HepG2 (cell line): ENCODE data around the gene C1orf146. TPM values are rescaled to one million over a fixed set of nuclear protein-coding genes. Genes with fewer than 3 reads are reported as not detected.

Source experiments
- ATAC-seq: fragments of 200-7000 bp; cut with Tn5 transposase; 3 replicates; pipeline ENCODE4 v1.9.1; 2020; ENCODE audit warnings: mild to moderate bottlenecking, moderate library complexity
- BruUV-seq: library from RNA; stranded (reverse); fragments of 400-500 nt; replicated peaks from 2 replicates; lab custom pipeline; 2021; lab: Mats Ljungman, UMichigan
- CTCF ChIA-PET: fragments of 300-600 bp; formaldehyde crosslinking; extraction: SDS; loops from one replicate; lab custom pipeline; 2021; ENCODE audit warnings: low total read pairs, inconsistent platforms, low intra/inter-chr PET ratio; lab: Yijun Ruan, JAX
- POLR2A ChIA-PET: fragments of 350-600 bp; sonication (Branson Sonifier 250); formaldehyde crosslinking; loops from one replicate; lab custom pipeline; 2020; ENCODE audit warnings: antibody characterized with exemption, inconsistent platforms; lab: Yijun Ruan, JAX
- DNase-seq: peaks from one replicate; pipeline ENCODE4 v3.0.0-alpha.2; 2015; ENCODE audit warnings: low spot score
- FAIRE-seq: peaks from 3 replicates; lab custom pipeline; 2011; peaks lifted over from hg19 to GRCh38; lab: Jason Lieb, UNC
- H2AFZ ChIP-seq: one replicate; pipeline ENCODE4 v1.6.1; 2011; ENCODE audit warnings: low read length, inconsistent platforms
- H3K27ac ChIP-seq: fragments of 300-600 bp; 3 replicates; pipeline ENCODE4 v1.8.0; 2011; ENCODE audit warnings: mixed run types, mild to moderate bottlenecking, mixed read lengths, low read length, inconsistent platforms; ENCODE audit not compliant: insufficient read depth; ENCODE audit errors: extremely low read length
- H3K27me3 ChIP-seq, 2 experiments: fragments of 200-600 bp in 1 of 2; 2 replicates in 1 of 2; 3 replicates in 1 of 2; pipeline versions ENCODE4 v1.6.0 to v1.8.0; 2011; ENCODE audit warnings: low read length in 2 of 2, mild to moderate bottlenecking in 2 of 2, moderate library complexity in 2 of 2, inconsistent platforms in 1 of 2; ENCODE audit not compliant: insufficient read depth in 2 of 2, control insufficient read depth in 1 of 2
- H3K36me3 ChIP-seq, 2 experiments: fragments of 200-600 bp in 1 of 2; replicated peaks in 1 of 2; 2 replicates in 1 of 2; 3 replicates in 1 of 2; pipeline versions ENCODE4 v1.5.1 to v1.8.0; 2011; ENCODE audit warnings: low read length in 2 of 2, inconsistent platforms in 1 of 2; ENCODE audit not compliant: insufficient read depth in 2 of 2, control insufficient read depth in 1 of 2
- H3K4me1 ChIP-seq: 2 replicates; pipeline ENCODE4 v1.5.1; 2012; ENCODE audit warnings: low read length, inconsistent platforms; ENCODE audit not compliant: insufficient read depth
- H3K4me2 ChIP-seq: 2 replicates; pipeline ENCODE4 v1.6.0; 2011; ENCODE audit warnings: low read depth, low read length, inconsistent platforms
- H3K4me3 ChIP-seq, 3 experiments: fragments of 200-600 bp in 1 of 3; sonication (generic), shearing (Covaris generic) in 1 of 3; replicated peaks in 1 of 3; 2 replicates each; pipeline ENCODE4 v1.5.1; 2011 to 2016; ENCODE audit warnings: low read length in 3 of 3, inconsistent platforms in 2 of 3, low read depth in 2 of 3, mild to moderate bottlenecking in 2 of 3, control low read depth in 1 of 3, mixed read lengths in 1 of 3; ENCODE audit not compliant: insufficient read depth in 1 of 3
- H3K79me2 ChIP-seq: one replicate; pipeline ENCODE4 v1.6.1; 2011; ENCODE audit warnings: low read length, inconsistent platforms; ENCODE audit not compliant: insufficient read depth
- H3K9ac ChIP-seq: 2 replicates; pipeline ENCODE4 v1.6.0; 2011; ENCODE audit warnings: mild to moderate bottlenecking, low read depth, low read length, inconsistent platforms; ENCODE audit not compliant: insufficient read depth
- H3K9me3 ChIP-seq: 2 replicates; pipeline ENCODE4 v1.5.1; 2012; ENCODE audit warnings: mild to moderate bottlenecking, low read length
- H4K20me1 ChIP-seq: 2 replicates; pipeline ENCODE4 v1.6.0; 2011; ENCODE audit warnings: inconsistent platforms, mild to moderate bottlenecking, low read length, moderate library complexity; ENCODE audit not compliant: insufficient read depth
- JDP2 ChIP-seq: sonication (generic); formaldehyde crosslinking; IDR thresholded peaks from 2 replicates; pipeline ENCODE4 v1.8.1; 2022; ENCODE audit warnings: missing genetic modification reagents, borderline replicate concordance
- PTBP1 ChIP-seq: fragments of 200-400 bp; formaldehyde crosslinking; IDR thresholded peaks from 2 replicates; pipeline ENCODE4 v1.6.1; 2018; ENCODE audit warnings: low read length, low read depth; ENCODE audit not compliant: poor library complexity, severe bottlenecking
- SMC3 ChIP-seq: IDR thresholded peaks from 2 replicates; pipeline ENCODE4 v1.6.1; 2011; ENCODE audit warnings: low read length, improper control_type of control experiment
- ZBTB21 ChIP-seq: sonication (generic); formaldehyde crosslinking; IDR thresholded peaks from 2 replicates; pipeline ENCODE4 v1.4.0; 2020; ENCODE audit warnings: missing genetic modification reagents
- ZNF30 ChIP-seq: sonication (generic); formaldehyde crosslinking; IDR thresholded peaks from 2 replicates; pipeline ENCODE4 v1.5.0; 2020; ENCODE audit warnings: mild to moderate bottlenecking, missing genetic modification reagents
- ZNF557 ChIP-seq: sonication (generic); formaldehyde crosslinking; IDR thresholded peaks from 2 replicates; pipeline ENCODE4 v1.4.0; 2020; ENCODE audit warnings: missing genetic modification reagents
- ZNF761 ChIP-seq: sonication (generic); formaldehyde crosslinking; conservative IDR thresholded peaks from 2 replicates; pipeline ENCODE4 v1.4.0; 2020; ENCODE audit warnings: mild to moderate bottlenecking, missing genetic modification reagents
- WGBS: methylation state at CpG from one replicate; pipeline ENCODE4 v1.1.6; 2017; ENCODE audit warnings: low lambda C conversion rate; 5-methylcytosine and 5-hydroxymethylcytosine counted together
- in situ Hi-C: cut with HindIII; loops from 2 replicates; pipeline ENCODE4 v1.10.0; 2017; ENCODE audit warnings: low pct_unique_long_range_greater_than_20kb; ENCODE audit not compliant: extremely low pct_ligation_motif_present
- intact Hi-C: fragments of 100-400 bp; cut with micrococcal nuclease; formaldehyde crosslinking; loops from one replicate; pipeline ENCODE4 v1.10.0; 2022; ENCODE audit not compliant: unreplicated experiment
- polyA plus RNA-seq, 8 experiments: library from polyadenylated mRNA; depleted of rRNA in 3 of 8; stranded (reverse) in 7 of 8; unstranded in 1 of 8; fragments of >200 nt; fragmentation: Illumina TruSeq in 4 of 8; extraction: Trizol in 4 of 8; gene quantifications; 2 replicates each; pipeline versions ENCODE4 v1.2.1 to v1.2.3, GENCODE V29; 2011 to 2016; ENCODE audit warnings: low read depth in 4 of 8, missing spikeins in 1 of 8, mixed read lengths in 1 of 8; ENCODE audit not compliant: insufficient read depth in 1 of 8
- total RNA-seq, 5 experiments: library from RNA; depleted of rRNA; stranded (reverse); fragments of >200 nt; fragmentation: Illumina TruSeq; extraction: Trizol; gene quantifications; 2 replicates each; pipeline ENCODE4 v1.2.3, GENCODE V29; 2016; ENCODE audit warnings: low read depth in 1 of 5
- TF ChIP-seq, protein P1 (sequence below): sonication (generic); formaldehyde crosslinking; IDR thresholded peaks from 2 replicates; pipeline ENCODE4 v1.5.1; 2020; ENCODE audit warnings: missing genetic modification reagents, mild to moderate bottlenecking, borderline replicate concordance
- TF ChIP-seq, protein P2 (sequence below): sonication (generic); formaldehyde crosslinking; IDR thresholded peaks from 2 replicates; pipeline ENCODE4 v1.4.0; 2020; ENCODE audit warnings: low read depth, missing genetic modification reagents

The C1orf146 gene
- total and polyA plus RNA-seq, 2 of the 13 experiments (the other 11 are each of a cell fraction or from before 2014, with no cell fraction given): not detected

DNA sequence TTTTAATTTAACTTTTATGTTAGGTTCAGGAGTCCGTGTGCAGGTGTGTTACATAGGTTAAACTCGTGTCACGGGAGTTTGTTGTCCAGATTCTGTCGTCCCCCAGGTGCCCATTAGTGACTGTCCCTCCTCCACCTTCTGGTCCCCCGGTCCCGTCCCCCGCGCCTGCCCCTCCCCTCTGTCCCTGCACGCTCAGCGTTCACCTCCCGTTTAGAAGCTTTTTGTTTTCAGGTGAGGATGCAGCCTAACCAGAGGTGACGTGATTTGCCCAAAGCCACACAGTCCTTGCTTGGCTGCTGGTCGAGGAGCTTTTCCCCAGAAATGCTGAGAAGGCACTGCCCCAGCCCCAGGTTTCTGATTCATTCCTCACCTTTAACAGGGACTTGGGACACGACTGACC lies 844 bp downstream of the C1orf146 start:
- BruUV-seq: no TSS peak
- peaks cover 0 to 1% of the 10 kb centered on the region in 2 experiments; a peak in 1 of 5 replicates for H3K27me3 ChIP-seq
- H3K4me1 ChIP-seq: no peaks in the 10 kb centered on the region
- ATAC-seq (no peak; the same call in 2 of the 3 replicates), DNase-seq (no peak), FAIRE-seq (no peak)
- H3K27ac ChIP-seq: no peak overlapping the region
- no peak overlapping the region for H2AFZ ChIP-seq
- H3K79me2 ChIP-seq: no peaks in the 10 kb centered on the region
- WGBS: 11% methylated on average over 14 of the region's 14 CpGs
- H4K20me1 ChIP-seq: no peaks in the 10 kb centered on the region
- H3K9me3 ChIP-seq: no peaks in the 10 kb centered on the region
- ChIA-PET CTCF (no interaction called here), POLR2A (no interaction called here)
- intact Hi-C loops (no loop called here), in situ Hi-C loops (no loop called here)
- TF ChIP-seq PTBP1 (no peak), ZNF557 (CRISPR knock-in tag) (no peak), ZNF30 (CRISPR knock-in tag) (no peak), JDP2 (no peak), ZNF761 (CRISPR knock-in tag) (no peak), ZBTB21 (CRISPR knock-in tag) (no peak), SMC3 (no peak)
- TF ChIP-seq, protein P1, sequence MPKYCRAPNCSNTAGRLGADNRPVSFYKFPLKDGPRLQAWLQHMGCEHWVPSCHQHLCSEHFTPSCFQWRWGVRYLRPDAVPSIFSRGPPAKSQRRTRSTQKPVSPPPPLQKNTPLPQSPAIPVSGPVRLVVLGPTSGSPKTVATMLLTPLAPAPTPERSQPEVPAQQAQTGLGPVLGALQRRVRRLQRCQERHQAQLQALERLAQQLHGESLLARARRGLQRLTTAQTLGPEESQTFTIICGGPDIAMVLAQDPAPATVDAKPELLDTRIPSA (CRISPR knock-in tag): no peak
- TF ChIP-seq, protein P2, sequence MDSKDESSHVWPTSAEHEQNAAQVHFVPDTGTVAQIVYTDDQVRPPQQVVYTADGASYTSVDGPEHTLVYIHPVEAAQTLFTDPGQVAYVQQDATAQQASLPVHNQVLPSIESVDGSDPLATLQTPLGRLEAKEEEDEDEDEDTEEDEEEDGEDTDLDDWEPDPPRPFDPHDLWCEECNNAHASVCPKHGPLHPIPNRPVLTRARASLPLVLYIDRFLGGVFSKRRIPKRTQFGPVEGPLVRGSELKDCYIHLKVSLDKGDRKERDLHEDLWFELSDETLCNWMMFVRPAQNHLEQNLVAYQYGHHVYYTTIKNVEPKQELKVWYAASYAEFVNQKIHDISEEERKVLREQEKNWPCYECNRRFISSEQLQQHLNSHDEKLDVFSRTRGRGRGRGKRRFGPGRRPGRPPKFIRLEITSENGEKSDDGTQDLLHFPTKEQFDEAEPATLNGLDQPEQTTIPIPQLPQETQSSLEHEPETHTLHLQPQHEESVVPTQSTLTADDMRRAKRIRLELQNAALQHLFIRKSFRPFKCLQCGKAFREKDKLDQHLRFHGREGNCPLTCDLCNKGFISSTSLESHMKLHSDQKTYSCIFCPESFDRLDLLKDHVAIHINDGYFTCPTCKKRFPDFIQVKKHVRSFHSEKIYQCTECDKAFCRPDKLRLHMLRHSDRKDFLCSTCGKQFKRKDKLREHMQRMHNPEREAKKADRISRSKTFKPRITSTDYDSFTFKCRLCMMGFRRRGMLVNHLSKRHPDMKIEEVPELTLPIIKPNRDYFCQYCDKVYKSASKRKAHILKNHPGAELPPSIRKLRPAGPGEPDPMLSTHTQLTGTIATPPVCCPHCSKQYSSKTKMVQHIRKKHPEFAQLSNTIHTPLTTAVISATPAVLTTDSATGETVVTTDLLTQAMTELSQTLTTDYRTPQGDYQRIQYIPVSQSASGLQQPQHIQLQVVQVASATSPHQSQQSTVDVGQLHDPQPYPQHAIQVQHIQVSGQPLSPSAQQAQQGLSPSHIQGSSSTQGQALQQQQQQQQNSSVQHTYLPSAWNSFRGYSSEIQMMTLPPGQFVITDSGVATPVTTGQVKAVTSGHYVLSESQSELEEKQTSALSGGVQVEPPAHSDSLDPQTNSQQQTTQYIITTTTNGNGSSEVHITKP (CRISPR knock-in tag): no peak
- H3K4me3 ChIP-seq: no peak overlapping the region; a peak in 1 of 6 replicates
- no peak overlapping the region for H3K9ac ChIP-seq
- no peaks in the 10 kb centered on the region for H3K36me3 ChIP-seq
- peak overlapping the region; percentile 44; the same call in 1 of the 2 replicates for H3K4me2 ChIP-seq
